ENCODE measurements around the gene SNAPC4. TPM values are rescaled to one million over a fixed set of nuclear protein-coding genes. Genes with fewer than 3 reads are reported as not detected.
"Not testable (repeated sequence)": the region's sequence is repeated elsewhere in the genome, so short reads cannot be mapped to it uniquely, and the experiment has no call there.

Gene SNAPC4
- total RNA-seq, 1 experiment from 2014 or later = 4.6 TPM

DNA sequence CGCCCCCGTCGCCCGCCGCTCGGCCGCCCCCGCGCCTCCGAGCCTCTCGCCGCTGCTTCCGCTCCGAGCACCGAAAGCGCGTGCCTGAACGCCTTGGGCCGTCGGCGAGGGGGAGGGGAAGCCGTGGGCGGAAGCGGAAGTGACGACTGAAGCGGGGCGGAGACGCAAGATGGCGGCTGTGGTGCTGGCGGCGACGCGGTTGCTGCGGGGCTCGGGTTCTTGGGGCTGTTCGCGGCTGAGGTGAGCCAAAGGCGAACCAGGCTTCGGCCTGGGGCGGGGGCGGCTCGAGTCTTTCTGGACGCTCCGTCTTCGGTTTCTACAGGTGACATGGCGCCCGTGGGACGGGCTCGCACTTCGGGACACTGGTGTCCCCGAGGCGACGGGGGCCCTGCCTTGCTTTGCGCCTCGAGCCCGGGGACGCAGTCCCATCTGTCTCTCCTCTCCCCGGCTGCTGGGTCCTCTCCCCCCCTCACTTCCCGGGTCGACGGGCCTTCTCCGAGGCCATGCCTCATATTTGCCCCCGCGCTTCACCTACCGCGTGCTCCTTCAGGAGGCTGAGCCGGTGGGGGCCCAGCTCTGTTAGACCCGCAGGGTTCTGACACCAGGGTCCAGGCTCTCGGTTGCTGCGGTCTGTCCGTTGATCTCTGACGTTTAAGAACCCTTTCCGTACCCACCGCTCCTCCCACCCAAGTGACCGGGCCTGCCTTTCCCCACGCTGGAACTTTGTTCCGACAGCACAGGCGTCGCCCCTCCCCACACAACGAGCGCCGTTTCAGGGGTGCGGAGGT, 10.7 kb upstream of the SNAPC4 start, which contains the start of the genes ENTR1 and PMPCA:
TSS of gene ENTR1 (minus strand) at position 115 of the 788 bp plus-strand sequence. CDS start 217 bp downstream, outside the sequence.
TSS of gene PMPCA (plus strand) at position 159 of the 788 bp plus-strand sequence. CDS start at position 170, 11 bp downstream.
- peak; percentile 81 for DNase-seq (ENCODE audit: low read depth)

GRCh38 chr9:136409557-136410455, 9.8 kb upstream of the SNAPC4 start:
- peak; percentile 38 for DNase-seq (ENCODE audit: low read depth)

DNA sequence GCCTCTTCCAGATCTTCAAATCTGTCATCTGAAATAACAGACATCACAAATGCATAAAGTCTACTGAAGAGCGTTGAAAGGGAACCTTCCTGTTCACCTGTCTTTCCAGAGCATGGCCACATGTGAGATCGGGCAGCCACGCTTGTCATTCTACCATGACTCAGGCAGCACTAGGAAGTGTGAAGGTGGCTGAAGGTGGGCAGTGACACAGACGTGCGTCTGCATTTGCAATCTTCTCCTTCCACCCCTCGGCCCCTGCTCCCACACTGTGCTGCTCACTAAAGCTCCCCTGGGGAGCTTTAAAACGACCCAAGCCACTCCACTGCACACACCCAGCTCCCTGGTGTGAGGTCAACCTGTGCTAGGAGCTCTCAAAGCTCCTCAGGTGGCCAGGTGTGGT, 7.9 kb upstream of the SNAPC4 start:
- no peak for DNase-seq (ENCODE audit: low read depth)

DNA sequence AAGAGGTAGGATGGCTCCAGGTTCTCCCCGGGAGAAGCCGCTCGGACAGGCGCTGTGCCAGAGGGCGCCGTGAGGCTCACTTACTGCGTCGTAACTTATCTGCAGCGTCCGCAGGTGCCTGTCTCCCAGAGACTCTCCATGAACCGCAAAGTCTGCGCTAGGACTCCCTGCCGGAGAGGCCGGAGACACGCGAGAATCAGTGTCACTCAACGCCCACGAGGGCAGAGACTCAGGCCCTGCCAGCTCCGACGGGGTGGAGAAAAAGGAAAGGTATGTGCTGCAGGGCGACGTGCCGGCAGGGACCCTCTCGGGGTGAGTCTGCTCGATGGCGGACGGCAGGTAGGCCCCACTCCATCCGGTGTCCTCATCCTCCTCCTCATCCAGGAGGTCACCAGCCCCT, 7.1 kb upstream of the SNAPC4 start:
- DNase-seq (ENCODE audit: low read depth) = not testable (repeated sequence)

GRCh38 chr9:136405904-136406303, 5.9 kb upstream of the SNAPC4 start:
- DNase-seq (ENCODE audit: low read depth) = not testable (repeated sequence)

- DNase-seq (ENCODE audit: low read depth) = no peak
Observed at GRCh38 chr9:136405481-136405880, 5.5 kb upstream of the SNAPC4 start.

DNA sequence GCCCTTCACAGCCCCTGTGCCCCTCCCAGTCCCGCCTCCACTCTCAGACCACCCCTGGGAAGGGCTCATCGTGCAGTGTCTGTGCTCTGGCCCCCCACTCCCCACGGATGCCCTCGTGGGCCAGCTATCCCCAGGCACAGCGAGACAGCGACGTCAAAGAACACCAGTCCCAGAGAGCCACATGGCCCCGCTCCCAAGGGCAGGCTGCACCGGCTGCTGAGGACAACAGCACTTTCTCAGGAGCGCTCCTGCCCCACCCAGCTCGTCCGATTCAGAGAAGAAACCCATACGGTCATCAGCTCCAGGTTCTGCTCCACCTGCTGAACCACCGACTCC, 4.8 kb upstream of the SNAPC4 start:
- DNase-seq (ENCODE audit: low read depth) = no peak

- no peak for DNase-seq (ENCODE audit: low read depth)
Observed at GRCh38 chr9:136403915-136404800, 4.2 kb upstream of the SNAPC4 start.

DNA sequence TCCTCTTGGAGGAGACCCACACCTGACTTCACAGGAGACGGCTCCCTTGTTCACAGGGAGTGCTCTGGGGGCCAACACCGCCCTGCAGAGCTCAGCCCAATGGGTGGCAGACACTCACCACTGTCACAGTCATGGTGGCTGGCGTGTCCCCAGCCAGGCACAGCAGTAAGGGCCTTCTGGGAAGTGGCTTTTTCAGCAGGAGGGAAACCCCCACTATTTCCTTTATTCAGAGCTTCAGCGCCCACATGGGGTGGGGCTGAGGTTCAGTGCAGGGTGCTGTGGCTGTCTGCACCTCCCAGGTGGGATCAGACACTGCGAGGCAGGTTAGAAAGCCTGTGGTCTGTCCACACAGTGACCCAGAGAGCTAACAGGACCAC, 3.6 kb upstream of the SNAPC4 start:
- DNase-seq (ENCODE audit: low read depth) = no peak

GRCh38 chr9:136402067-136402466, 2.1 kb upstream of the SNAPC4 start:
- DNase-seq (ENCODE audit: low read depth) = no peak

DNA sequence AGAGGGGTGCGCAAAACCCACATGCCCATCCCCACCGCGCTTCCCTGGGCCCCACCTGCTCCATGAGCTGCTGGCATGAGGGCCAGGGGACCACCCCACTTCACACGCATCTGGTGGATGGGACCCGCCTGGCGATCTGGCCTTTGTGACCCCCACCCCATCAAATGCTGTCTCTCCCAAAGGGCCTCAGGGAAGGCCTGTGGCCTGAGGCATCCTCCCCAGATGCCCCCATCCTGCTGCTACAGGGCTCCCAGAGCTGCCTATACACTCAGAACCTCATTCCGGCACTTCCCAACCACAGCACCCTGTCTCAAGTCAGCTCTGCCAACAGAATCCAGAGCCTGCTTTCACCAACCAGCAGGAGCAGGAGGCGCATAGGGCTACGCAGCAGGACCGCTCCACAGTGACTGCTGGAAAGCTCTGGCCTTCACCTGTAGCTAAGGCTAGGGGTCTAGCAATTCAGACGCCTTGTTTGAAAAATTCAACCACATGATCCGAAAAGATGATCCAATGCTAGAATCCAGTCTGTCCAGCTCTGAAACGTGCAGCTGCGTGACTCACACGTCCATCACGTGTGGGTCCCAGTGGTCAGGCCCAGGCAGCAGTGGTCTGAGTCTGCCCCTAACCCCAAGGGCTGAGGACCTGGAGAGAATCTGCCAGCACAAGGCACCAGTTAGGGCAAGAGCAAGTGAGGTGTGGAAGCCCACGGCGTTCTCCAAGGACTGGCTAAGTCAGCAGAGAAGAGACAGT, 1.4 kb upstream of the SNAPC4 start:
- peak; percentile 14 for DNase-seq (ENCODE audit: low read depth)

DNA sequence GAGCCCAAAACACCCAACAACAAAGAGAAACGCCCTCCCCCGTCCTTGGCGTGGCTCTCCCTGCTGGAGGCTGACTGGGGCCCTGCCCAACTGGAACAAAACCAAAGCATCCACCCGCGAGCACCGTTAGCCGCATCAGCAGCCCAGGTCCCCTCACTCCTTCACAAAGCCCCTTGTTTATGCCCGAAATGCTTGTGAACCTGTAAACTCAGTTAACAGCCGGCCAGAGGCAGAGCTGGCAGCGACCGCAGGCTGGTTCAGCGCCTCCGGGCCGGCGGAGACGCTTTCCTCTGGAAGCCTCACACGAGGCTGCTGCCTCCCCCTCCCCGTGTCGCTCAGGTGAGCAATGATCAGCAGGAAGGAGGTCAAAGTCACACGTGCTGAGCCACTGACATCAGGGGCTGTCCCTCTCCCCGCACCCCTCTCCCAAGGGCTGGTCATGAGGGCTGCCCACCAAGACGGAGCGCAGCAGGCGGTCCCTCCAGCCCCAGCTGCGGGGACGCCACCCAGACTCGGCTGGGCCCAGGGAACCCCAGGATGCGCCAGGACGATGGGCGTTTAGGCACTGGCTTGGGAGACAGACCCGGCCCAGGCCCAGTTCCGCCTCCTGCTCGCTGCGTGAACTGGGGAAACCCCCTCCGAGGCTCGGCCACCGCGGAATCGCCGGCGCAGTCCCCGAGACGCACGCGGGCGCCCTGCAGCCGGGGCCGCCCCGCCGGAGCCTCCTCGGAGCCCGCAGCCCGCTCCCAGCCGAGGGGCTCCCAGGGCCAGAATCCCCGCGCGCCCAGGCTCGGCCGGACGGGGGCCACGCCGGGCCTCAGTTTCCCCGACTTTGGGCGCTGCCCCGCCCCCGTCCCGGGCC, 563 bp downstream of the SNAPC4 start:
- DNase-seq (ENCODE audit: low read depth) = no peak

- no peak for DNase-seq (ENCODE audit: low read depth)
Observed at GRCh38 chr9:136398286-136398685, 1.7 kb downstream of the SNAPC4 start.

DNA sequence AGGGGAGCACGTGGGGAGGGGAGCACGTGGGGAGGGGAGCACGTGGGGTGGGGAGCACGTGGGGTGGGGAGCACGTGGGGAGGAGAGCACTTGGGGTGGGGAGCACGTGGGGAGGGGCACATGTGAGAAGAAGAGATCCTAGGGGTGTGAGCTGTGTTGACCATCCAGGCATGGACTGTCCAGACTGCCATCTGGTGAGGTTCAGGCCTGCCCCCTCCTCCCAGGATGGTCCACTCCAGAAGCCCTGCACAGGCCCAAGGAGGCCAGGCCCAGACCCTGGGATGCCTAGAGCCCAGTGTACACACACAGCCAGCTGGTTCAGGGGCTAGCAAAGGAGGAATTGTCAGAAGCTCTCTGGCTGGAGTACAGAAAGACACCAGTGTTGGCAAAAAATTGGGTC, 2.3 kb downstream of the SNAPC4 start:
- no peak for DNase-seq (ENCODE audit: low read depth)

DNA sequence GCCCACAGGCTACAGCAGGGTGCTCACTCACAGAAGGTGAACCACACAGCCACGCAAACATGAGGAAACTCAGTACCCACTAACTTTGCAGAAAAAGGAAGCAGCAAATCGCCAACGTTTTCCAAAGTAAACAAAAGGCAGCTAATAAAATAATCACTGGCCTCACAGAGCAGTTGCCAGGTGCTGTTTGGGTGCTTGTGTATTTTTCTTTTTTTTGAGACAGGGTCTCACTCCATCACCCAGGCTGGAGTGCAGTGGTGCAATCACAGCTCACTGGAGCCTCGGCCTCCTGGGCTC, 3.8 kb downstream of the SNAPC4 start:
- DNase-seq (ENCODE audit: low read depth) = no peak

DNA sequence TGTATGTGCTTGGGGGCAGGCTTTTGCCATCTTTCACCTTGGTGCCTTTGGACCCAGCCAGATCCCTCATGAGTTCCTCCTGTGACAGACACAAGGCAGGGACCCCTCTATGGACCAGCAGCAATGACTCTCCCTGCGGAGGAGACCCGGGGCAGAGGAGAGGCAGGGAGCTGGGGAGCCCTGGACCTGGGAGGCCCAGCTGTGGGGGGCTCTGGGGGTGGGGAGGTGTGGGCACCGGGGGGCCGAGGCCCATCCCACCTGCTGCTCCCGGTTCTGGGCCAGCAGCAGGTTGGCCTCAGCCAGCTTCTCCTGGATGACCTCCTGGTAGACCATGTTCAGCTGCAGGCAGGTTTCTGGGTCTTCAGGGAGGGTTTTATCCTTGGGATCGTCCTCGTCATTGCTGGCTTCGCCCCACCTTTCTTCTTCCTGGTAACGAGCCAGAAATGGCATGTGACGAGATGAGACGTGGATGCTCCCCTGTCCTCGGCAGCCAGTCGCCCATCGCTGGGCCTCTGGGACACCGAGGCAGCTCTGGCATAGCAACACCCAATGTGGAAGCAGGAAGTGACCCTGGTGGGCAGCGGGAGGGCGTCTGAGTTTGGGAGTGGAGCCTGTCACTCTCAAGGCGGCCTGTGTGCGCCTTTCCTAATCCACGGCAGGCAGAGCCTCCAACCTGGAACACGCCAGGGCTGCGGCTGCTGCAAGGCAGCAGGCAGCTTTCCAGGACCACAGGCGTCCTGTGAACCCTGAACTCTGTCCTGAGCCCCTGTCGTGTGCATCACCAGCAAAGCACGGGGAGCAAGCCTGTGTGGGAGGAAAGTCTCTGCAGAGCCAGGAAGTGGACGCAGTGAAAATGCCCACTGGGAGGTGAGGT, 4.4 kb downstream of the SNAPC4 start:
- DNase-seq (ENCODE audit: low read depth) = no peak

DNA sequence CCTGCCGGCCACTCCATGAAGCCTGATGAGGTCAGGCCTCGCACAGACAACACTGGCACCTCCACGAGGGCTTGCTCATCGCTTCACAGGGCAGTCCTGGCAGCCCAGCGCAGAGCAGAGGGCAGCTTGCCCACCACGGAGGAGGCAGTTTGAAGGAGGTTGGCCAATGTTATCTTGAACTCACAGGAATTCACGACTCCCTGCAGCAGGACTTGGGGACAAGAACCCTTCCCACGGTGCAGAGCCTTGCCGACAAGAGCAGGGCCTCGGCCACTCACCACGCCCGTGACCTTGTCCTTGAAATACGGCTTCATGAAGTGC, 5.0 kb downstream of the SNAPC4 start:
- no peak for DNase-seq (ENCODE audit: low read depth)

GRCh38 chr9:136394312-136395019, 5.5 kb downstream of the SNAPC4 start:
- no peak for DNase-seq (ENCODE audit: low read depth)

- no peak for DNase-seq (ENCODE audit: low read depth)
Observed at GRCh38 chr9:136393531-136393930, 6.4 kb downstream of the SNAPC4 start.

Measured in RPMI7951 (cell line).